ENCODE results near the gene RNF25.

Gene RNF25

GRCh38 chr2:218710687-218711549, 39.1 kb upstream of the RNF25 start, which contains the start of gene TTLL4 (continued):
- TF ChIP-seq ZNF10 (tag by site-specific recombination; IDR thresholded peaks at IDR 0.05) (0 out of 2 replicates have a peak, but pooled peaks have one; percentile 28), WT1 (tag by site-specific recombination; IDR thresholded peaks at IDR 0.05) (peak; percentile 22; the same call in 1 of the 2 replicates), ZBTB10 (tag by site-specific recombination; IDR thresholded peaks at IDR 0.05) (peak; percentile 83; the same call in 1 of the 2 replicates), KLF9 (tag by site-specific recombination; IDR thresholded peaks at IDR 0.05; ENCODE audit: low read depth) (peak; percentile 74), KLF1 (tag by site-specific recombination; IDR thresholded peaks at IDR 0.05) (peak; percentile 33; the same call in 1 of the 2 replicates), MEIS1 (CRISPR knock-in tag; IDR thresholded peaks at IDR 0.05; ENCODE audit: borderline replicate concordance) (no peak), ZNF48 (tag by site-specific recombination; IDR thresholded peaks at IDR 0.05) (no peak), ZNF837 (tag by site-specific recombination; IDR thresholded peaks at IDR 0.05) (no peak), HOXA7 (CRISPR knock-in tag; IDR thresholded peaks at IDR 0.05; ENCODE audit: borderline replicate concordance) (no peak), ZNF488 (tag by site-specific recombination; IDR thresholded peaks at IDR 0.05) (no peak), ZNF621 (tag by site-specific recombination; IDR thresholded peaks at IDR 0.05) (no peak), ZNF513 (tag by site-specific recombination; IDR thresholded peaks at IDR 0.05) (no peak), ZNF280C (tag by site-specific recombination; IDR thresholded peaks at IDR 0.05) (no peak), OVOL3 (tag by site-specific recombination; IDR thresholded peaks at IDR 0.05) (no peak), ZNF394 (tag by site-specific recombination; IDR thresholded peaks at IDR 0.05; ENCODE audit: borderline replicate concordance) (0 out of 2 replicates have a peak, but pooled peaks have one; percentile 41), ZBTB49 (tag by site-specific recombination; IDR thresholded peaks at IDR 0.05; ENCODE audit: low read depth) (no peak), ZNF223 (tag by site-specific recombination; IDR thresholded peaks at IDR 0.05) (no peak), ZNF37A (tag by site-specific recombination; IDR thresholded peaks at IDR 0.05) (no peak), ZNF785 (tag by site-specific recombination; IDR thresholded peaks at IDR 0.05) (peak; percentile 93), ZBTB21 (tag by site-specific recombination; IDR thresholded peaks at IDR 0.05) (no peak; the same call in 1 of the 2 replicates), ZNF701 (tag by site-specific recombination; IDR thresholded peaks at IDR 0.05) (no peak), ZFP41 (tag by site-specific recombination; IDR thresholded peaks at IDR 0.05; ENCODE audit: borderline replicate concordance) (no peak), GLIS2 (tag by site-specific recombination; IDR thresholded peaks at IDR 0.05) (peak; percentile 98), SP3 (tag by site-specific recombination; IDR thresholded peaks at IDR 0.05) (peak; percentile 58), ZNF18 (tag by site-specific recombination; IDR thresholded peaks at IDR 0.05) (peak; percentile 18; the same call in 1 of the 2 replicates), EGR2 (tag by site-specific recombination; IDR thresholded peaks at IDR 0.05; ENCODE audit: low read depth) (0 out of 2 replicates have a peak, but pooled peaks have one; percentile 5)
